Astrocyte (in vitro differentiated cells and primary cell): ENCODE results near the gene SMIM44. TPM values are rescaled to one million over a fixed set of nuclear protein-coding genes. Genes with fewer than 3 reads are reported as not detected.
A peak's percentile ranks its signal among the peaks of the same experiment; 100 is the strongest.

ENCODE experiments used
- DNase-seq: peaks from one replicate; pipeline ENCODE4 v3.0.0-alpha.2; 2010; ENCODE audit warnings: low read depth
- FAIRE-seq: peaks from 2 replicates; lab custom pipeline; 2011; peaks lifted over from hg19 to GRCh38; lab: Jason Lieb, UNC
- H2AFZ ChIP-seq: 2 replicates; pipeline ENCODE4 v1.6.0; 2012; ENCODE audit warnings: low read depth, low read length, inconsistent platforms
- H3K27ac ChIP-seq: 2 replicates; pipeline ENCODE4 v1.5.1; 2011; ENCODE audit warnings: low read depth, low read length, inconsistent platforms
- H3K27me3 ChIP-seq: 2 replicates; pipeline ENCODE4 v1.6.0; 2011; ENCODE audit warnings: low read length, inconsistent platforms; ENCODE audit not compliant: insufficient read depth
- H3K36me3 ChIP-seq: 2 replicates; pipeline ENCODE4 v1.5.1; 2011; ENCODE audit warnings: low read length, inconsistent platforms; ENCODE audit not compliant: insufficient read depth
- H3K4me1 ChIP-seq: 2 replicates; pipeline ENCODE4 v1.5.1; 2011; ENCODE audit warnings: low read length, inconsistent platforms; ENCODE audit not compliant: insufficient read depth
- H3K4me2 ChIP-seq: 2 replicates; pipeline ENCODE4 v1.6.0; 2012; ENCODE audit warnings: low read length, inconsistent platforms
- H3K4me3 ChIP-seq: 2 replicates; pipeline ENCODE4 v1.5.1; 2011; ENCODE audit warnings: low read depth, mild to moderate bottlenecking, low read length, inconsistent platforms; ENCODE audit not compliant: insufficient read depth
- H3K79me2 ChIP-seq: 2 replicates; pipeline ENCODE4 v1.6.0; 2012; ENCODE audit warnings: mild to moderate bottlenecking, low read length, inconsistent platforms; ENCODE audit not compliant: insufficient read depth
- H3K9ac ChIP-seq: 2 replicates; pipeline ENCODE4 v1.6.0; 2012; ENCODE audit warnings: mild to moderate bottlenecking, low read length, inconsistent platforms
- H3K9me3 ChIP-seq: 2 replicates; pipeline ENCODE4 v1.5.1; 2012; ENCODE audit warnings: low read depth, mild to moderate bottlenecking, low read length, inconsistent platforms; ENCODE audit not compliant: insufficient read depth
- H4K20me1 ChIP-seq: 2 replicates; pipeline ENCODE4 v1.6.0; 2012; ENCODE audit warnings: low read length, inconsistent platforms; ENCODE audit not compliant: insufficient read depth
- H3K27ac Mint-ChIP-seq: one replicate; pipeline ENCODE4 v1.8.0; 2021; ENCODE audit warnings: mild to moderate bottlenecking, mixed read lengths; ENCODE audit not compliant: unreplicated experiment
- H3K27me3 Mint-ChIP-seq: one replicate; pipeline ENCODE4 v1.8.0; 2021; ENCODE audit warnings: low read depth, mixed read lengths; ENCODE audit not compliant: unreplicated experiment
- H3K36me3 Mint-ChIP-seq: one replicate; pipeline ENCODE4 v1.8.0; 2021; ENCODE audit warnings: low read depth, mixed read lengths; ENCODE audit not compliant: unreplicated experiment
- H3K4me1 Mint-ChIP-seq: one replicate; pipeline ENCODE4 v1.8.0; 2021; ENCODE audit warnings: low read depth, mixed read lengths; ENCODE audit not compliant: unreplicated experiment
- H3K4me3 Mint-ChIP-seq: one replicate; pipeline ENCODE4 v1.8.0; 2021; ENCODE audit warnings: mild to moderate bottlenecking, moderate library complexity, mixed read lengths; ENCODE audit not compliant: unreplicated experiment
- H3K9me3 Mint-ChIP-seq: one replicate; pipeline ENCODE4 v1.8.0; 2021; ENCODE audit warnings: mild to moderate bottlenecking, mixed read lengths; ENCODE audit not compliant: unreplicated experiment
- CTCF ChIP-seq: IDR thresholded peaks from 2 replicates; pipeline ENCODE4 v1.5.1; 2011; ENCODE audit warnings: low read depth, mild to moderate bottlenecking, inconsistent platforms, low read length, moderate library complexity; ENCODE audit not compliant: insufficient read depth
- EZH2 ChIP-seq: IDR thresholded peaks from 2 replicates; pipeline ENCODE4 v1.6.1; 2012; ENCODE audit warnings: mild to moderate bottlenecking, low read length, inconsistent platforms; ENCODE audit not compliant: insufficient read depth
- total RNA-seq: library from RNA; stranded (reverse); gene quantifications from 2 replicates; pipeline ENCODE4 v1.2.1, GENCODE V29; 2021

SMIM44 gene
- total RNA-seq, 1 donor from 2014 or later = not detected

- Histone ChIP-seq H3K4me2 (peak overlapping the region; percentile 58), H3K36me3 (peaks cover 9% of the 10 kb centered on the region), H3K9me3 (no peaks in the 10 kb centered on the region), H3K4me3 (no peak overlapping the region), H3K4me1 (peaks cover 10% of the 10 kb centered on the region), H3K27me3 (no peaks in the 10 kb centered on the region), H3K27ac (peak overlapping the region; percentile 50), H4K20me1 (peaks cover 41% of the 10 kb centered on the region), H2AFZ (no peak overlapping the region), H3K9ac (peak overlapping the region; percentile 71), H3K79me2 (peaks cover 43% of the 10 kb centered on the region)
- Mint-ChIP-seq H3K36me3 (peaks cover 7% of the 10 kb centered on the region), H3K9me3 (no peaks in the 10 kb centered on the region), H3K27me3 (no peaks in the 10 kb centered on the region), H3K4me3 (no peak overlapping the region), H3K4me1 (peaks cover 10% of the 10 kb centered on the region), H3K27ac (no peak overlapping the region)
- TF ChIP-seq CTCF = no peak
- TF ChIP-seq EZH2 = no peak
- DNase-seq (no peak), FAIRE-seq (no peak)
Measured at GRCh38 chr19:3443840-3444694, 39.2 kb downstream of the SMIM44 start.

- H3K79me2 ChIP-seq = peaks cover 41% of the 10 kb centered on the region
- H3K4me1 ChIP-seq = peaks cover 10% of the 10 kb centered on the region
- H3K9me3 ChIP-seq = no peaks in the 10 kb centered on the region
- no peaks in the 10 kb centered on the region for H3K27me3 ChIP-seq
- FAIRE-seq = no peak
- H4K20me1 ChIP-seq = peaks cover 39% of the 10 kb centered on the region
- no peak overlapping the region for H3K27ac ChIP-seq
- H3K36me3 ChIP-seq = peaks cover 14% of the 10 kb centered on the region
- no peak for TF ChIP-seq CTCF
- TF ChIP-seq EZH2 = no peak
- Mint-ChIP-seq H3K27me3 (no peaks in the 10 kb centered on the region), H3K27ac (no peak overlapping the region), H3K4me1 (peaks cover 10% of the 10 kb centered on the region), H3K36me3 (peaks cover 7% of the 10 kb centered on the region), H3K4me3 (no peak overlapping the region), H3K9me3 (peaks cover 1% of the 10 kb centered on the region)
- H3K4me3 ChIP-seq = no peak overlapping the region
- H2AFZ ChIP-seq = no peak overlapping the region
- no peak overlapping the region for H3K9ac ChIP-seq
- DNase-seq = no peak
- no peak overlapping the region for H3K4me2 ChIP-seq
Measured at GRCh38 chr19:3442487-3443071, 40.7 kb downstream of the SMIM44 start.
